Measurements from ENCODE around the gene KRTAP10-7.
"Not testable (repeated sequence)": the region's sequence is repeated elsewhere in the genome, so short reads cannot be mapped to it uniquely, and the experiment has no call there.

DNA sequence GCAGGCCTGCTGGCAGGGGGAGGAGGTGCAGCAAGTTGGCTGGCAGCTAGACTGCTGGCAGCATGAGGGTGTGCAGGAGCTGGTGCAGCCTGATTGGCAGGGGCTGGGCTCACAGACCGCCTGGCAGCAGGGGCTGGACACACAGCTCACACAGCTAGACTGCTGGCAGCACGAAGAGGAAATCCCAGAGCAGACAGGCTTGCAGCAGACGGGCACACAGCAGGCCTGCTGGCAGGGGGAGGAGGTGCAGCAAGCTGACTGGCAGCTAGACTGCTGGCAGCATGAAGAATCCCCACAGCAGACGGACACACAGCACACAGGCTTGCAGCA is 8.6 kb upstream of the KRTAP10-7 start:
- TF ChIP-seq, protein P1, sequence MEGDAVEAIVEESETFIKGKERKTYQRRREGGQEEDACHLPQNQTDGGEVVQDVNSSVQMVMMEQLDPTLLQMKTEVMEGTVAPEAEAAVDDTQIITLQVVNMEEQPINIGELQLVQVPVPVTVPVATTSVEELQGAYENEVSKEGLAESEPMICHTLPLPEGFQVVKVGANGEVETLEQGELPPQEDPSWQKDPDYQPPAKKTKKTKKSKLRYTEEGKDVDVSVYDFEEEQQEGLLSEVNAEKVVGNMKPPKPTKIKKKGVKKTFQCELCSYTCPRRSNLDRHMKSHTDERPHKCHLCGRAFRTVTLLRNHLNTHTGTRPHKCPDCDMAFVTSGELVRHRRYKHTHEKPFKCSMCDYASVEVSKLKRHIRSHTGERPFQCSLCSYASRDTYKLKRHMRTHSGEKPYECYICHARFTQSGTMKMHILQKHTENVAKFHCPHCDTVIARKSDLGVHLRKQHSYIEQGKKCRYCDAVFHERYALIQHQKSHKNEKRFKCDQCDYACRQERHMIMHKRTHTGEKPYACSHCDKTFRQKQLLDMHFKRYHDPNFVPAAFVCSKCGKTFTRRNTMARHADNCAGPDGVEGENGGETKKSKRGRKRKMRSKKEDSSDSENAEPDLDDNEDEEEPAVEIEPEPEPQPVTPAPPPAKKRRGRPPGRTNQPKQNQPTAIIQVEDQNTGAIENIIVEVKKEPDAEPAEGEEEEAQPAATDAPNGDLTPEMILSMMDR (IDR thresholded peaks at IDR 0.05; ENCODE audit: low read depth, low read length), result not testable (repeated sequence)
- TF ChIP-seq EZH2phosphoT487 (IDR thresholded peaks at IDR 0.05; ENCODE audit: low read depth), result not testable (repeated sequence)

Measured in OCI-LY3 (cell line).